HG03159 (cell line): Measurements from ENCODE around the gene FGG.

Source experiments
- ATAC-seq: cut with Tn5 transposase; IDR thresholded peaks from one replicate; pipeline ENCODE4 v1.9.1; 2021; ENCODE audit warnings: mild to moderate bottlenecking, moderate library complexity; ENCODE audit not compliant: unreplicated experiment

FGG gene

GRCh38 chr4:154586296-154587033 is 26.0 kb downstream of the FGG start:
- ATAC-seq, result no peak

DNA sequence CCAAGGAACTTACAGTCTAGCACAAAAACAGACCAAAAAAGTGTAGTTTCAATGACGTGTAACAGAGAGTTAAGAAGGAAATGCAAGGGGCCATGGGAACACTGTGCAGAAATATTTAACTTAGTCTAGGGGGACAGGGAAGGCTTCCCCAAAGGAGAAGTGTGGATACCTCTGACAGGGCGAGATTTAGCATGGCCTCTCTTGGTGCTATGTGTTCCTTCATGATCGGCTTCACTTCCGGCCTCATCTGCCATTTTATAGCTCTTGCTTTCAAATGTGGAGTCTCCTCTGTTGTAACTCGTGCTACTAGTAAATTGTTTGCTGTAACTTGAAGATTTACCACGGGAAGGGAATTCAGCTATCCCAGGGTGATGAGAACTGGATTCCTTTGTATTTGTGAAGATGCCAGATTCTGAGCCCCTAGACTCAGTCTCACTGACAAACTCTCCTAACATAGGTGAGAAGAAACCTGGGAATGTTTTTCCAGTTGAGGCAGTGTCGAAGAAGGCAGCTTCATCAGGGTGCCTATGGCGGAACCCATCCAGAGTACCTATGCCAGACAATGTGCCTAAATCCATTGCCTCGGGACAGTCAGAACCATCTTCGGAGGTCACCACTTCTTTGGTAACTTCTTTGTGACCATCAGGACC is 27.0 kb downstream of the FGG start:
- no peak for ATAC-seq

- ATAC-seq, result no peak
Observed at GRCh38 chr4:154584259-154584658, 28.2 kb downstream of the FGG start.

GRCh38 chr4:154583677-154584076 is 28.8 kb downstream of the FGG start:
- no peak for ATAC-seq

DNA sequence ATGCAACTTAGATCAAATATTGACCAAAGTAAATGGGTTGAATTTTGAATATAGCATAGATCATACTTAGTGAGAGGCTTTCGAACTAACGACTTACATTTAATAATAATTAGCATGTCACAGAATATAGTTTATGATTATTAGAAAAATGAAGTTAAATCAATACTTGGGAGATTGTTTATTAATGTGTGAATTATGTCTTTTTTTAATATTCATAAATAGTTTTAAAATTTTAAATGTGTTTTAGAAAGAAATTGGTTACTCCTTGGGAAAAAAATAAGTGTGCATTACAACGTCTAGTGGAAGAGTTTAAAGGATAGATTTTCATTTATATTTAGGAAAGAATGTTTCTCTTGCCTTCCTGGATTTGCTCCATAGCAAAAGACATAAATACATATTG is 29.2 kb downstream of the FGG start:
- ATAC-seq, result no peak

DNA sequence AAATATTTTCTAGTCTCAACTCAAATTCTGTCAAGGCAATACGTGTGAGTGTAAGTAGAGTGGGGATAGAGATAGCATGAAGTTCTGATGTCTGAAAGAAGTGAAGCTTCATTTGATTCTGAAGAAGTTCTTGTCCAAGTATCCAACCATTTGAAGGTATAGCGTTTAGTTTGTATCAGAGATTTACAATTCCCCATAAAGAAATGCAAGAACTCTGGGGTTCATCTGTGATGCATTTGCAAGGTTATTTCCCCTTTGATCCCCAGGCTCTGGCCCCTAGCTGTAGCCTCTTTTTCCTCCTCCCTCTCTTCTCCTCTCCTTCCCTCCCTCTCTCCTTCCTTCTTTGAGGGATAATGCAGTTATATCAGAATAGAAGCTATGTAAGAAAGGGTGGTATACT is 29.7 kb downstream of the FGG start:
- no peak for ATAC-seq

- ATAC-seq, result no peak
Observed at GRCh38 chr4:154579927-154580326, 32.5 kb downstream of the FGG start.

DNA sequence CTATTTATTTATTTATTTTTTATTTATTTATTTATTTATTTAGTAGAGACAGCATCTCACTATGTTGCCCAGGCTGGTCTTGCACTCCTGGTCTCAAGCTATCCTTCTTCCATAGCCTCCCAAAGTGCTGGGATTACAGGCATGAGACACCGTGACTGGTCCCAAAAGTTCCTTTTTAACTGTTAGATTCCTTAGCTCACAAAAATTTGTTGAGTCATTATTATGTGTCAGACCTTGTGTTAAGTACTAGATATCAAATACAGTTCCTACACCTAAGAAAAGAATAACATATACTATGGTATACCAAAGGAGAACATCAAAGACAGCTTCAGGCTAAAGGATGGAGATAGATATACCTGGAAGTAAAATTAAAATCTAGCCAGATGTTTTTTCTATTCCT is 33.5 kb downstream of the FGG start:
- ATAC-seq, result no peak

GRCh38 chr4:154577324-154577723 is 35.1 kb downstream of the FGG start:
- no peak for ATAC-seq

GRCh38 chr4:154574311-154574710 is 38.1 kb downstream of the FGG start:
- no peak for ATAC-seq

DNA sequence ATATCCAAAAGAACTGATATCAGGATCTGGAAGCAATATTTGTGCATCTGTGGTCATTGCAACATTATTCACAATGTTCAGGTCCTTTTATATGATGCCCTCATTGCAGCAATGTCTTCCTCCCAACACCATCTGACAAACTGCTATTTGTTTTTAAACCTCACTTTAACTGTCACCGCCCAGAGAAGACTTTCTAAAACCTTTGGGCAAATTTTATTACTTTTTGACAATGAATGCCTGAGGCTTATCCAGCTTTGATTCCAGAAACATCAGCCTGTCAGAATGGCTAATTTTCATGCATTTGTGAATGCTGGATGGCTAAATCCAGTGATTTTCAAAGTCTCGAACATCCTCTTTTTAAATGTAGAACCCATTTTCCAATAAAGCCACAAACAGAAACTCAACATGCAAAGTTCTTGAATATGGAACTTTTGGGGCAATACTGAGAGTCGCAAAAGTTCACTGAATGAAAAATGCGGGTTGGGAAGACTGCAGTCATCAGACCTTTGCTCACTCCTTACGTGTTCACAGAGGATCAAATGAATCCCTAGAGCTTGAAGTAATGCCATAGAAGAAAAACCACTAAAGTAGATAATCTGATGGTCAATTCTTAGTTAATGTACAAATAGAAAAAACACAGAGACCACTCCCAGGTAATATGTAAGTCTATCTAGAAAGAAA is 39.1 kb downstream of the FGG start:
- no peak for ATAC-seq

- ATAC-seq, result no peak
Observed at GRCh38 chr4:154569584-154569983, 42.9 kb downstream of the FGG start.

DNA sequence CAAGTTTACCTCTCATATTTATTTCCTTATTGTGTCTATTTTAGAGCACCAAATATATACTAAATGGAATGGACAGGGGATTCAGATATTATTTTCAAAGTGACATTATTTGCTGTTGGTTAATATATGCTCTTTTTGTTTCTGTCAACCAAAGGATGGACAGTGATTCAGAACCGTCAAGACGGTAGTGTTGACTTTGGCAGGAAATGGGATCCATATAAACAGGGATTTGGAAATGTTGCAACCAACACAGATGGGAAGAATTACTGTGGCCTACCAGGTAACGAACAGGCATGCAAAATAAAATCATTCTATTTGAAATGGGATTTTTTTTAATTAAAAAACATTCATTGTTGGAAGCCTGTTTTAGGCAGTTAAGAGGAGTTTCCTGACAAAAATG is 43.4 kb downstream of the FGG start:
- ATAC-seq, result no peak

GRCh38 chr4:154566639-154567204 is 45.7 kb downstream of the FGG start:
- no peak for ATAC-seq

DNA sequence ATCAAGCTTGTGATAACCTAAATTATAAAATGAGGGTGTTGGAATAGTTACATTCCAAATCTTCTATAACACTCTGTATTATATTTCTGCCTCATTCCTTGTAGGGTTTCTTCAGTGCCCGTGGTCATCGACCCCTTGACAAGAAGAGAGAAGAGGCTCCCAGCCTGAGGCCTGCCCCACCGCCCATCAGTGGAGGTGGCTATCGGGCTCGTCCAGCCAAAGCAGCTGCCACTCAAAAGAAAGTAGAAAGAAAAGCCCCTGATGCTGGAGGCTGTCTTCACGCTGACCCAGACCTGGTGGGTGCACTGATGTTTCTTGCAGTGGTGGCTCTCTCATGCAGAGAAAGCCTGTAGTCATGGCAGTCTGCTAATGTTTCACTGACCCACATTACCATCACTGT is 46.8 kb downstream of the FGG start:
- no peak for ATAC-seq

- no peak for ATAC-seq
Observed at GRCh38 chr4:154564311-154564710, 48.1 kb downstream of the FGG start.

GRCh38 chr4:154562697-154563254 is 49.7 kb downstream of the FGG start, which contains the start of gene FGB:
TSS of gene FGB (plus strand) at chr4:154563011. CDS start at chr4:154563019, 8 bp downstream.
- no peak for ATAC-seq

DNA sequence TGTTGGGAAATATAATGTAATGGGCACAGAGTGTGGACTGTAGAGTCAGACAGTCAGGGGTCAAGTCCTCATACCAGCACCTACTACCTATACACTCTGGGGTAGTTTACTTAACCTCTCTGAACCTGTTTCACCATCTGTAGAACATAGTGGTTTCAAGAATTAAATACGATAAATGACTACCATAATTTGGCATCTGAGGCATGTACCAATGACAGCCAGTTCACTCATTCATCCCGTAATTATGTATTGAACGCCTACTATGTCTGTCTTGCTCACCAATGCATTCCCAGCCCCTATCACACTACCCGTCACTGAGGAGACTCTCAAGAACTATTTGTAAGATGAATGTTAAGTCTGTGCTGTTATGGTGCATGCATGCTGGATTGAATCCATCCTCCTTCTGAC is 51.6 kb downstream of the FGG start:
- ATAC-seq, result no peak

DNA sequence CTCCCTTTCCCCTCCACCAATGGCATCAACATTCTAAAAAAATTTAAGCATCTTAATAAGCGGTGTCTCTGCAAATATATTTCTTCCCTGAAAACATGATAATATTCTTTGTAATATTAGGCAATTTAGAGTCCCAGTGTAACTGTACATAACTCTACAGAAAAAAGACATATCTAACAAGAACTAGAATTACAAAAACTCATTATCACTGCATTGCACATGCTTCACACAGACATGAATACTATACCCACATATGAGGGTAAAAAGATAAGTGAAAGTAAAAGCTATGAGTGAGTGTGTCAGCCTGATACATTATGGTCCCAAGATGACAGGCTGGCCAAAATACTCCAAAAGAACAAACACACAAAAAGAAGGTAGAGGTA is 52.0 kb downstream of the FGG start:
- ATAC-seq, result no peak

DNA sequence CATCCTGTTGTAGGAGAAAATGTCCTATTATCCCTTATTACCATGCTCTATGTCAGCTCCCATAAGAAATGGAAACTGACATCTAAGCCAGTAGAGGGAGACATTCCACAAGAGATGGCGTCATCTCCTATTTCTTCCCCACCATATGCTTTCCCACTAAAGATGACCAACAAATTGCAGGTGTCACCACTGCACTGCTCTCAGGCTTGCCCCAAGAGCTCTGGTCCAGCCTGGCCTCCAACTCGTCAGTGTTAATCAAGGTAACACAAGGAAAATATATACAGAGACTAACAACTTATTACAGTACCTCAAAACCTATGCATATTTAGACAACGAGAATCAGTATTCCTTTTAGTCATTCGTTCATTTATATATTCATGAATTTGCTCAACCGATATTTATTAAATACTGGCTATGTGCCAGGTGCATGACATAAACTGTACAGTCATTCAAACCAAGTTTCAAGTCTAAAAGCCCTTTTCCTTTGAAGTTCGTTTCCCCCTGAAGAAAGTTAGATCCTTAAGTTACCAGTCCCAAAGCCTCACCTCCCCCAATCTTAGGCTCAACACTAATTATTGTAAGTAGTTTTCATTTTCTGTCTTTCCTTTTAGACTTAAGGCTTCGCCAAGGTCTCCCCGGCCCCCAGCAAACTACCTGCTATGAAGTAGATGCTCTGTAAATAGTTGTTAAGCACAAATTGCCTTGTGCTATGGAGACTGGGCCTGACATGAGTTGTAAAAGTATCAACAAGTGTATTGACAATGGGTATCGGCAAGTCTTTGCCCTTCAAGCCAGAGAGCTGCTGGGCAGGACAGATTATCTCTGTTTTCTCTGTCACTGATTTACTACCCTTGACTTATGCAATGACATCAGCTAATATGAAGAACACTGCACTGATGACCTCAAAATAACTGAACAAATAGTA is 52.7 kb downstream of the FGG start:
- peak; percentile 80 for ATAC-seq
